GM12874 (cell line): ENCODE measurements around the gene MCC.

Experiments
- CTCF ChIP-seq: IDR thresholded peaks from 2 replicates; pipeline ENCODE4 v1.5.1; 2011; ENCODE audit warnings: low read depth, mild to moderate bottlenecking, control low read depth, low read length, moderate library complexity; ENCODE audit not compliant: insufficient read depth

The MCC gene

GRCh38 chr5:113178073-113178779 lies 310.0 kb downstream of the MCC start:
- no peak for TF ChIP-seq CTCF

- TF ChIP-seq CTCF = no peak
Observed at GRCh38 chr5:113177225-113177624, 311.0 kb downstream of the MCC start.

- TF ChIP-seq CTCF = no peak
Observed at GRCh38 chr5:113176734-113177133, 311.5 kb downstream of the MCC start.

GRCh38 chr5:113176196-113176595 lies 312.1 kb downstream of the MCC start:
- TF ChIP-seq CTCF = no peak

- no peak for TF ChIP-seq CTCF
Observed at GRCh38 chr5:113172231-113172826, 315.9 kb downstream of the MCC start.

GRCh38 chr5:113171520-113171919 lies 316.7 kb downstream of the MCC start:
- no peak for TF ChIP-seq CTCF

- no peak for TF ChIP-seq CTCF
Observed at GRCh38 chr5:113170707-113171106, 317.5 kb downstream of the MCC start.
